ENCODE results near the gene PDZD2. TPM values are rescaled to one million over a fixed set of nuclear protein-coding genes. Genes with fewer than 3 reads are reported as not detected.

Gene PDZD2
- total RNA-seq, 1 donor: 0.36 TPM

GRCh38 chr5:31674371-31674951 lies 35.5 kb downstream of the PDZD2 start:
- DNase-seq (ENCODE audit: insufficient read length, low spot score, missing footprints): no peak
- Histone ChIP-seq H4K20me1 (ENCODE audit: insufficient read depth, low read length) (no peaks in the 10 kb centered on the region), H3K27me3 (ENCODE audit: insufficient read depth, low read length) (peaks cover 11% of the 10 kb centered on the region)

DNA sequence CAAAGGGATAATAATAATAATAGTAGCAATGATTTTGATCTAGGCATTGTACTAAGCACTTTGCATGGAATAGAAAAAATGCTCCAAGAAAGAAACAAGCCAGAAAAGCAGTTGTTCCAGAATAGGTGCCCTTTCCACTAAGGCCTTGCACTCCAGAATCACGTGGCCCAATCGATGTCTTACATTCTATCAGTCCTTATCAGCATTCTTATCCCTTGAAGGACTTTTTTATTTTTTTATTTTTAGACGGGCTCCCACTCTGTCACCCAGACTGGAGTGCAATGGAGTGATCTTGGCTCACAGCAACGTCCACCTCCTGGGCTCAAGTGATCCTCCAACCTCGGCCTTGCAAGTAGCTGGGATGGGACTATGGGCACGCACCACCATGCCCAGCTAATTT lies 36.5 kb downstream of the PDZD2 start:
- no peaks in the 10 kb centered on the region for H3K36me3 ChIP-seq (ENCODE audit: insufficient read depth, low read length)
- no peaks in the 10 kb centered on the region for H3K4me1 ChIP-seq (ENCODE audit: insufficient read depth, low read length)
- no peak overlapping the region for H3K4me3 ChIP-seq (ENCODE audit: insufficient read depth, low read length)
- no peak overlapping the region for H3K4me2 ChIP-seq (ENCODE audit: insufficient read depth, low read length)
- no peaks in the 10 kb centered on the region for H4K20me1 ChIP-seq (ENCODE audit: insufficient read depth, low read length)
- TF ChIP-seq, protein P1, sequence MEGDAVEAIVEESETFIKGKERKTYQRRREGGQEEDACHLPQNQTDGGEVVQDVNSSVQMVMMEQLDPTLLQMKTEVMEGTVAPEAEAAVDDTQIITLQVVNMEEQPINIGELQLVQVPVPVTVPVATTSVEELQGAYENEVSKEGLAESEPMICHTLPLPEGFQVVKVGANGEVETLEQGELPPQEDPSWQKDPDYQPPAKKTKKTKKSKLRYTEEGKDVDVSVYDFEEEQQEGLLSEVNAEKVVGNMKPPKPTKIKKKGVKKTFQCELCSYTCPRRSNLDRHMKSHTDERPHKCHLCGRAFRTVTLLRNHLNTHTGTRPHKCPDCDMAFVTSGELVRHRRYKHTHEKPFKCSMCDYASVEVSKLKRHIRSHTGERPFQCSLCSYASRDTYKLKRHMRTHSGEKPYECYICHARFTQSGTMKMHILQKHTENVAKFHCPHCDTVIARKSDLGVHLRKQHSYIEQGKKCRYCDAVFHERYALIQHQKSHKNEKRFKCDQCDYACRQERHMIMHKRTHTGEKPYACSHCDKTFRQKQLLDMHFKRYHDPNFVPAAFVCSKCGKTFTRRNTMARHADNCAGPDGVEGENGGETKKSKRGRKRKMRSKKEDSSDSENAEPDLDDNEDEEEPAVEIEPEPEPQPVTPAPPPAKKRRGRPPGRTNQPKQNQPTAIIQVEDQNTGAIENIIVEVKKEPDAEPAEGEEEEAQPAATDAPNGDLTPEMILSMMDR (IDR thresholded peaks at IDR 0.05; ENCODE audit: extremely low read depth, low read depth, low read length): no peak
- DNase-seq (ENCODE audit: insufficient read length, low spot score, missing footprints): no peak
- no peak overlapping the region for H3K27ac ChIP-seq (ENCODE audit: low read depth, low read length)
- H3K9me3 ChIP-seq (ENCODE audit: low read depth, low read length): no peaks in the 10 kb centered on the region
- no peaks in the 10 kb centered on the region for H3K79me2 ChIP-seq (ENCODE audit: insufficient read depth, low read length)
- H2AFZ ChIP-seq (ENCODE audit: low read length): no peak overlapping the region
- peaks cover 15% of the 10 kb centered on the region for H3K27me3 ChIP-seq (ENCODE audit: insufficient read depth, low read length)

More at GRCh38 chr5:31674371-31674951, 35.5 kb downstream of the PDZD2 start:
- no peaks in the 10 kb centered on the region for H3K9me3 ChIP-seq (ENCODE audit: low read depth, low read length)
- H3K79me2 ChIP-seq (ENCODE audit: insufficient read depth, low read length): no peaks in the 10 kb centered on the region
- no peak overlapping the region for H2AFZ ChIP-seq (ENCODE audit: low read length)
- no peaks in the 10 kb centered on the region for H3K4me1 ChIP-seq (ENCODE audit: insufficient read depth, low read length)
- H3K4me3 ChIP-seq (ENCODE audit: insufficient read depth, low read length): no peak overlapping the region
- no peak overlapping the region for H3K27ac ChIP-seq (ENCODE audit: low read depth, low read length)
- TF ChIP-seq, protein P1 (IDR thresholded peaks at IDR 0.05; ENCODE audit: extremely low read depth, low read depth, low read length): no peak
- H3K4me2 ChIP-seq (ENCODE audit: insufficient read depth, low read length): no peak overlapping the region
- H3K36me3 ChIP-seq (ENCODE audit: insufficient read depth, low read length): no peaks in the 10 kb centered on the region

- no peaks in the 10 kb centered on the region for H3K9me3 ChIP-seq (ENCODE audit: low read depth, low read length)
- no peaks in the 10 kb centered on the region for H3K4me1 ChIP-seq (ENCODE audit: insufficient read depth, low read length)
- no peak overlapping the region for H3K4me2 ChIP-seq (ENCODE audit: insufficient read depth, low read length)
- no peaks in the 10 kb centered on the region for H3K36me3 ChIP-seq (ENCODE audit: insufficient read depth, low read length)
- peaks cover 31% of the 10 kb centered on the region for H3K27me3 ChIP-seq (ENCODE audit: insufficient read depth, low read length)
- no peak overlapping the region for H3K27ac ChIP-seq (ENCODE audit: low read depth, low read length)
- no peak for DNase-seq (ENCODE audit: insufficient read length, low spot score, missing footprints)
- TF ChIP-seq, protein P1 (IDR thresholded peaks at IDR 0.05; ENCODE audit: extremely low read depth, low read depth, low read length): no peak
- no peak overlapping the region for H2AFZ ChIP-seq (ENCODE audit: low read length)
- H4K20me1 ChIP-seq (ENCODE audit: insufficient read depth, low read length): no peaks in the 10 kb centered on the region
- no peak overlapping the region for H3K4me3 ChIP-seq (ENCODE audit: insufficient read depth, low read length)
- no peaks in the 10 kb centered on the region for H3K79me2 ChIP-seq (ENCODE audit: insufficient read depth, low read length)
Observed at GRCh38 chr5:31678180-31678579, 39.2 kb downstream of the PDZD2 start.

DNA sequence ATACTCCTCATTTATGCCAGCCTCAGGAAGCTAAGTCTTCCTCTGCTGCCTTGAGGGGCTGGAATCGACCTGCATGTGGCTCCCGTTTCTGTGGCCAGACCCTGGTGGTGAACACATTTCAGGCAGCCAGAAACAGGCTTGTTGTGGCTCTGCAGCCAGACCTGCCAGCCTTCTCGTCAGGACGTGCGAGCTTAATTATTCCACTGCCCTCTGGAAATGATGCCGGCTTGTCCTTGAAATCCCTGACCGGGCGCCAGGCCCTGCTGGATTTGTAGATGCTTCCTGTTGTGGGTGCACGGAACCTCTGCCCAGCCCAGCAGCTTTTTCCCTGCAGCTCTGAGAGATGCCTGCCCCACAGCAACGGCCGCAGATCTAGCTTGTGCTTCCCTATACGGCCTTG lies 41.6 kb downstream of the PDZD2 start:
- Histone ChIP-seq H3K4me2 (ENCODE audit: insufficient read depth, low read length) (no peak overlapping the region), H3K9me3 (ENCODE audit: low read depth, low read length) (no peaks in the 10 kb centered on the region), H3K4me3 (ENCODE audit: insufficient read depth, low read length) (no peak overlapping the region), H3K27me3 (ENCODE audit: insufficient read depth, low read length) (peaks cover 26% of the 10 kb centered on the region), H3K79me2 (ENCODE audit: insufficient read depth, low read length) (no peaks in the 10 kb centered on the region), H3K27ac (ENCODE audit: low read depth, low read length) (no peak overlapping the region), H3K36me3 (ENCODE audit: insufficient read depth, low read length) (no peaks in the 10 kb centered on the region), H3K4me1 (ENCODE audit: insufficient read depth, low read length) (no peaks in the 10 kb centered on the region), H4K20me1 (ENCODE audit: insufficient read depth, low read length) (no peaks in the 10 kb centered on the region), H2AFZ (ENCODE audit: low read length) (no peak overlapping the region)
- DNase-seq (ENCODE audit: insufficient read length, low spot score, missing footprints): no peak
- TF ChIP-seq, protein P1 (IDR thresholded peaks at IDR 0.05; ENCODE audit: extremely low read depth, low read depth, low read length): no peak
